ENCODE data around the gene PRKCQ. TPM values are rescaled to one million over a fixed set of nuclear protein-coding genes. Genes with fewer than 3 reads are reported as not detected.
A peak's percentile ranks its signal among the peaks of the same experiment; 100 is the strongest.
"Not testable (repeated sequence)": the region's sequence is repeated elsewhere in the genome, so short reads cannot be mapped to it uniquely, and the experiment has no call there.

PRKCQ gene
- total RNA-seq, 1 experiment from 2014 or later = not detected

- no peak for DNase-seq (ENCODE audit: low spot score)
These were observed 15.4 kb upstream of the PRKCQ start for GRCh38 chr10:6595499-6595898.

- DNase-seq (ENCODE audit: low spot score) = no peak
These were observed 13.2 kb upstream of the PRKCQ start for GRCh38 chr10:6593241-6593671.

GRCh38 chr10:6592080-6592479 is 12.0 kb upstream of the PRKCQ start:
- DNase-seq (ENCODE audit: low spot score) = no peak

GRCh38 chr10:6591668-6592067 is 11.6 kb upstream of the PRKCQ start:
- no peak for DNase-seq (ENCODE audit: low spot score)

GRCh38 chr10:6590100-6590499 is 10.0 kb upstream of the PRKCQ start:
- no peak for DNase-seq (ENCODE audit: low spot score)

- no peak for DNase-seq (ENCODE audit: low spot score)
These were observed 9.4 kb upstream of the PRKCQ start for GRCh38 chr10:6589287-6590094.

GRCh38 chr10:6588845-6589244 is 8.8 kb upstream of the PRKCQ start:
- no peak for DNase-seq (ENCODE audit: low spot score)

GRCh38 chr10:6588082-6588481 is 8.0 kb upstream of the PRKCQ start:
- DNase-seq (ENCODE audit: low spot score) = no peak

- no peak for DNase-seq (ENCODE audit: low spot score)
These were observed 6.4 kb upstream of the PRKCQ start for GRCh38 chr10:6586501-6586900.

GRCh38 chr10:6583447-6583846 is 3.4 kb upstream of the PRKCQ start:
- no peak for DNase-seq (ENCODE audit: low spot score)

GRCh38 chr10:6582913-6583312 is 2.8 kb upstream of the PRKCQ start:
- not testable (repeated sequence) for DNase-seq (ENCODE audit: low spot score)

- no peak for DNase-seq (ENCODE audit: low spot score)
These were observed 2.2 kb upstream of the PRKCQ start for GRCh38 chr10:6582298-6582697.

- no peak for DNase-seq (ENCODE audit: low spot score)
These were observed 1.7 kb upstream of the PRKCQ start for GRCh38 chr10:6581778-6582228.

GRCh38 chr10:6581223-6581622 is 1.1 kb upstream of the PRKCQ start:
- not testable (repeated sequence) for DNase-seq (ENCODE audit: low spot score)

GRCh38 chr10:6580279-6581029 is 378 bp upstream of the PRKCQ start:
- peak; percentile 19 for DNase-seq (ENCODE audit: low spot score)

GRCh38 chr10:6579183-6579903 is 733 bp downstream of the PRKCQ start:
- DNase-seq (ENCODE audit: low spot score) = no peak

GRCh38 chr10:6578795-6579182 is 1.3 kb downstream of the PRKCQ start:
- no peak for DNase-seq (ENCODE audit: low spot score)

- no peak for DNase-seq (ENCODE audit: low spot score)
These were observed 1.8 kb downstream of the PRKCQ start for GRCh38 chr10:6578251-6578771.

GRCh38 chr10:6576326-6576725 is 3.8 kb downstream of the PRKCQ start:
- DNase-seq (ENCODE audit: low spot score) = no peak

- no peak for DNase-seq (ENCODE audit: low spot score)
These were observed 5.4 kb downstream of the PRKCQ start for GRCh38 chr10:6574664-6575176.

- no peak for DNase-seq (ENCODE audit: low spot score)
These were observed 9.2 kb downstream of the PRKCQ start for GRCh38 chr10:6570893-6571292.

GRCh38 chr10:6569259-6569658 is 10.8 kb downstream of the PRKCQ start:
- DNase-seq (ENCODE audit: low spot score) = no peak

Measured in A172 (cell line).